K562 (cell line): ENCODE measurements around the gene DNAJC11. TPM values are rescaled to one million over a fixed set of nuclear protein-coding genes. Genes with fewer than 3 reads are reported as not detected.

Experiments
- ATAC-seq: fragments of 200-7000 bp; cut with Tn5 transposase; 3 replicates; pipeline ENCODE4 v1.9.1; 2020; ENCODE audit warnings: moderate library complexity
- Bru-seq: library from RNA; stranded (reverse); fragments of 400-500 nt; gene quantifications from one replicate; lab custom pipeline; 2021; lab: Mats Ljungman, UMichigan
- BruChase-seq, 2 experiments: library from RNA; stranded (reverse); fragments of 400-500 nt; gene quantifications; one replicate each; lab custom pipeline; 2021; lab: Mats Ljungman, UMichigan
- BruUV-seq: library from RNA; stranded (reverse); fragments of 400-500 nt; replicated peaks from 2 replicates; lab custom pipeline; 2021; lab: Mats Ljungman, UMichigan
- CTCF ChIA-PET: fragments of 300-600 bp; formaldehyde crosslinking; extraction: SDS; loops from one replicate; lab custom pipeline; 2021; ENCODE audit warnings: low intra/inter-chr PET ratio; lab: Yijun Ruan, JAX
- POLR2A ChIA-PET: fragments of 300-600, 350-650 bp; sonication (Branson Sonifier 250); formaldehyde crosslinking; extraction: SDS; loops from one replicate; lab custom pipeline; 2021; ENCODE audit warnings: antibody characterized with exemption, inconsistent platforms; lab: Yijun Ruan, JAX
- DNase-seq, 4 experiments: peaks; one replicate each; pipeline versions ENCODE4 v3.0.0 to v3.0.0-alpha.2; 2011 to 2018; ENCODE audit warnings: low spot score in 3 of 4, mixed read lengths in 3 of 4; ENCODE audit errors: extremely low read depth in 1 of 4
- FAIRE-seq: peaks from 2 replicates; lab custom pipeline; 2011; peaks lifted over from hg19 to GRCh38; lab: Jason Lieb, UNC
- H2AFZ ChIP-seq: 2 replicates; pipeline ENCODE4 v1.6.0; 2011; ENCODE audit warnings: low read depth, low read length, control low read depth, inconsistent platforms
- H3K27ac ChIP-seq: fragments of 200-600 bp; 3 replicates; pipeline ENCODE4 v1.8.0; 2011; ENCODE audit warnings: low read depth, mild to moderate bottlenecking, control low read depth, inconsistent platforms, low read length, moderate library complexity, mixed read lengths; ENCODE audit errors: extremely low read depth
- H3K27me3 ChIP-seq, 2 experiments: fragments of 300-600 bp in 1 of 2; 2 replicates in 1 of 2; 3 replicates in 1 of 2; pipeline versions ENCODE4 v1.6.0 to v1.8.0; 2011; ENCODE audit warnings: inconsistent platforms in 2 of 2, low read length in 2 of 2, mild to moderate bottlenecking in 1 of 2, mixed read lengths in 1 of 2, moderate library complexity in 1 of 2; ENCODE audit not compliant: control insufficient read depth in 2 of 2, insufficient read depth in 2 of 2
- H3K36me3 ChIP-seq: fragments of 300-600 bp; 3 replicates; pipeline ENCODE4 v1.8.0; 2011; ENCODE audit warnings: mild to moderate bottlenecking, low read length, inconsistent platforms; ENCODE audit not compliant: control insufficient read depth, insufficient read depth
- H3K4me1 ChIP-seq, 2 experiments: fragments of 200-600 bp in 1 of 2; replicated peaks in 1 of 2; 2 replicates in 1 of 2; 3 replicates in 1 of 2; pipeline versions ENCODE4 v1.5.1 to v1.8.0; 2011; ENCODE audit warnings: inconsistent platforms in 2 of 2, low read length in 2 of 2, mild to moderate bottlenecking in 1 of 2, mixed read lengths in 1 of 2, moderate library complexity in 1 of 2; ENCODE audit not compliant: control insufficient read depth in 2 of 2, insufficient read depth in 2 of 2
- H3K4me2 ChIP-seq: 2 replicates; pipeline ENCODE4 v1.6.1; 2011; ENCODE audit warnings: low read length, control low read depth, inconsistent platforms, mixed read lengths; ENCODE audit not compliant: insufficient read depth
- H3K4me3 ChIP-seq: fragments of 200-600 bp; sonication (generic), shearing (Covaris generic); 2 replicates; pipeline ENCODE4 v1.5.1; 2016; ENCODE audit warnings: control low read depth, inconsistent platforms
- H3K79me2 ChIP-seq: fragments of 200-600 bp; 3 replicates; pipeline ENCODE4 v1.8.0; 2011; ENCODE audit warnings: low read length, inconsistent platforms; ENCODE audit not compliant: control insufficient read depth, insufficient read depth
- H3K9ac ChIP-seq, 2 experiments: 2 replicates each; pipeline versions ENCODE4 v1.6.0 to v1.6.1; 2011; ENCODE audit warnings: low read depth in 2 of 2, low read length in 2 of 2, control low read depth in 1 of 2, inconsistent platforms in 1 of 2, mild to moderate bottlenecking in 1 of 2, mixed read lengths in 1 of 2; ENCODE audit not compliant: insufficient read depth in 1 of 2
- H3K9me1 ChIP-seq: one replicate; pipeline ENCODE4 v1.6.0; 2011; ENCODE audit warnings: inconsistent platforms, mild to moderate bottlenecking, low read length, moderate library complexity; ENCODE audit not compliant: control insufficient read depth, insufficient read depth
- H3K9me3 ChIP-seq: replicated peaks from 2 replicates; pipeline ENCODE4 v1.5.1; 2011; ENCODE audit warnings: low read depth, low read length, inconsistent platforms; ENCODE audit not compliant: control insufficient read depth, insufficient read depth
- H4K20me1 ChIP-seq: replicated peaks from 2 replicates; pipeline ENCODE4 v1.6.1; 2011; ENCODE audit warnings: low read length, inconsistent platforms, mixed read lengths; ENCODE audit not compliant: control insufficient read depth, insufficient read depth
- CBFA2T3 ChIP-seq: fragments of 450-650 bp; IDR thresholded peaks from 2 replicates; pipeline ENCODE4 v1.6.1; 2017
- GTF2A2 ChIP-seq: IDR thresholded peaks from 2 replicates; pipeline ENCODE4 v1.6.1; 2016; ENCODE audit warnings: mild to moderate bottlenecking, missing genetic modification characterization, missing compliant biosample characterization
- KAT7 ChIP-seq: sonication (generic); formaldehyde crosslinking; IDR thresholded peaks from 2 replicates; pipeline ENCODE4 v1.8.0; 2022; ENCODE audit warnings: missing genetic modification reagents, mild to moderate bottlenecking, borderline replicate concordance
- MAZ ChIP-seq, 2 experiments: fragments of 450-650 bp in 1 of 2; sonication (generic) in 1 of 2; formaldehyde crosslinking; IDR thresholded peaks in 1 of 2; conservative IDR thresholded peaks in 1 of 2; 2 replicates each; pipeline versions ENCODE4 v1.4.0 to v1.5.0; 2020; ENCODE audit warnings: mild to moderate bottlenecking in 1 of 2, missing genetic modification reagents in 1 of 2
- NBN ChIP-seq: fragments of 450-650 bp; IDR thresholded peaks from 2 replicates; pipeline ENCODE4 v1.6.1; 2016; ENCODE audit warnings: low read depth, mild to moderate bottlenecking
- POLR2A ChIP-seq: fragments of 450-650 bp; conservative IDR thresholded peaks from 2 replicates; pipeline ENCODE4 v1.6.1; 2016
- ZNF507 ChIP-seq: conservative IDR thresholded peaks from 2 replicates; pipeline ENCODE4 v1.6.1; 2017; ENCODE audit warnings: missing genetic modification characterization, missing compliant biosample characterization
- ZNF668 ChIP-seq: fragments of 250-450 bp; sonication (Bioruptor Pico); IDR thresholded peaks from 2 replicates; pipeline ENCODE4 v1.8.0; 2022; ENCODE audit warnings: mild to moderate bottlenecking, inconsistent platforms
- WGBS: fragments of 100-300 bp; shearing (Covaris generic); methylation state at CpG from one replicate; pipeline ENCODE4 v1.1.6; 2016; ENCODE audit warnings: low coverage, mixed read lengths; ENCODE audit not compliant: insufficient coverage; ENCODE audit errors: missing lambda C conversion rate; 5-methylcytosine and 5-hydroxymethylcytosine counted together
- in situ Hi-C: fragments of 300-500 bp; cut with MboI; formaldehyde crosslinking; loops from 4 replicates; pipeline ENCODE4 v1.15.0; 2018; ENCODE audit warnings: inconsistent platforms, mixed read lengths
- intact Hi-C: fragments of 100-400 bp; cut with micrococcal nuclease; formaldehyde crosslinking; loops from 2 replicates; pipeline ENCODE4 v1.14.2; 2022
- long read RNA-seq, 3 experiments: library from polyadenylated mRNA in 2 of 3; library from RNA in 1 of 3; unstranded in 2 of 3; stranded (forward) in 1 of 3; transcript quantifications; one replicate each; pipeline ENCODE4 v2.0.0, GENCODE V29; 2019 to 2022
- polyA minus RNA-seq, 3 experiments: library from RNA; depleted of rRNA, polyadenylated mRNA; stranded (reverse); fragments of >200 nt; gene quantifications; 2 replicates each; pipeline ENCODE4 v1.2.3, GENCODE V29; 2011
- polyA plus RNA-seq, 8 experiments: library from polyadenylated mRNA; depleted of rRNA in 4 of 8; stranded (reverse) in 5 of 8; unstranded in 3 of 8; fragments of >200 nt; fragmentation: Nextera tagmentation in 2 of 8; fragmentation: Illumina TruSeq in 1 of 8; extraction: Ambion mirVana in 2 of 8; extraction: Trizol in 1 of 8; gene quantifications; 2 replicates each; pipeline versions ENCODE4 v1.2.1 to v1.2.3, GENCODE V29; 2011 to 2014; ENCODE audit warnings: inconsistent platforms in 1 of 8, missing spikeins in 1 of 8
- total RNA-seq, 7 experiments: library from RNA; depleted of rRNA in 6 of 7; stranded (reverse); fragments of >200 nt in 6 of 7; fragmentation: Illumina TruSeq in 2 of 7; extraction: Trizol in 2 of 7; gene quantifications; 2 replicates each; pipeline versions ENCODE4 v1.2.1 to v1.2.3, GENCODE V29; 2011 to 2021; ENCODE audit warnings: low replicate concordance in 1 of 7
- TF ChIP-seq, protein P1 (sequence below): sonication (generic); formaldehyde crosslinking; IDR thresholded peaks from 2 replicates; pipeline ENCODE4 v1.8.1; 2023; ENCODE audit warnings: mild to moderate bottlenecking, missing genetic modification reagents
- TF ChIP-seq, protein P2 (sequence below): fragments of 450-650 bp; IDR thresholded peaks from 2 replicates; pipeline ENCODE4 v1.6.1; 2016; ENCODE audit warnings: low read depth, mild to moderate bottlenecking, moderate library complexity

Gene DNAJC11, protein sequence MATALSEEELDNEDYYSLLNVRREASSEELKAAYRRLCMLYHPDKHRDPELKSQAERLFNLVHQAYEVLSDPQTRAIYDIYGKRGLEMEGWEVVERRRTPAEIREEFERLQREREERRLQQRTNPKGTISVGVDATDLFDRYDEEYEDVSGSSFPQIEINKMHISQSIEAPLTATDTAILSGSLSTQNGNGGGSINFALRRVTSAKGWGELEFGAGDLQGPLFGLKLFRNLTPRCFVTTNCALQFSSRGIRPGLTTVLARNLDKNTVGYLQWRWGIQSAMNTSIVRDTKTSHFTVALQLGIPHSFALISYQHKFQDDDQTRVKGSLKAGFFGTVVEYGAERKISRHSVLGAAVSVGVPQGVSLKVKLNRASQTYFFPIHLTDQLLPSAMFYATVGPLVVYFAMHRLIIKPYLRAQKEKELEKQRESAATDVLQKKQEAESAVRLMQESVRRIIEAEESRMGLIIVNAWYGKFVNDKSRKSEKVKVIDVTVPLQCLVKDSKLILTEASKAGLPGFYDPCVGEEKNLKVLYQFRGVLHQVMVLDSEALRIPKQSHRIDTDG
- total RNA-seq (2011; cell fraction: chromatin; rRNA removed; ENCODE audit: low replicate concordance) = 233 and 279 TPM in 2 replicates
- 86.2 and 87.8 TPM in 2 replicates for total RNA-seq (2011; cell fraction: nucleolus; rRNA removed)
- total RNA-seq (2011; cell fraction: nucleoplasm; rRNA removed) = 111 and 125 TPM in 2 replicates
- total RNA-seq (2014; rRNA removed) (67.5 and 87.3 TPM in 2 replicates), total RNA-seq (2014; rRNA removed; fragmentation: Illumina TruSeq; extraction: Trizol) (78.9 and 86.4 TPM in 2 replicates), total RNA-seq (2015; rRNA removed; fragmentation: Illumina TruSeq; extraction: Trizol) (76.6 and 81.4 TPM in 2 replicates), total RNA-seq (2021) (115 and 121 TPM in 2 replicates), polyA plus RNA-seq (2011; rRNA removed) (42.2 and 52.7 TPM in 2 replicates), polyA plus RNA-seq (2014; fragmentation: Illumina TruSeq; extraction: Trizol) (109 and 123 TPM in 2 replicates), polyA plus RNA-seq (2014; fragmentation: Nextera tagmentation; extraction: Ambion mirVana) (10 to 100 TPM; 14.1 to 23.2 TPM), polyA plus RNA-seq (2014; rRNA removed) (79.0 and 81.4 TPM in 2 replicates), polyA minus RNA-seq (2011; rRNA and poly(A)+ RNA removed) (62.9 and 63.5 TPM in 2 replicates), Bru-seq, nascent RNA (percentile 89 among the genes with signal in this experiment), BruChase-seq, experiment 1, labeled RNA remaining after a 2-hour chase (percentile 83 among the genes with signal in this experiment), BruChase-seq, experiment 2, labeled RNA remaining after a 6-hour chase (percentile 81 among the genes with signal in this experiment)
- polyA plus RNA-seq (2011; cell fraction: cytosol; rRNA removed) = 36.5 and 45.3 TPM in 2 replicates
- 123 and 138 TPM in 2 replicates for polyA plus RNA-seq (2011; cell fraction: nucleus; rRNA removed)
- polyA plus RNA-seq (2012) = 48.9 and 134 TPM in 2 replicates
- 33.0 and 35.0 TPM in 2 replicates for polyA minus RNA-seq (2011; cell fraction: cytosol; rRNA and poly(A)+ RNA removed)
- 33.3 and 61.1 TPM in 2 replicates for polyA minus RNA-seq (2011; cell fraction: nucleus; rRNA and poly(A)+ RNA removed)
- long read RNA-seq, experiment 1, transcript DNAJC11-202 (16 exons, 3,311 nt) = major isoform, 730 of 933 reads
- long read RNA-seq, experiment 1, transcript DNAJC11-201 (15 exons, 2,210 nt) = minor isoform, 10 of 933 reads
- long read RNA-seq, experiment 1, partial matches to known transcripts = 71 of 933 reads
- long read RNA-seq, experiment 1, other reads (novel, unspliced or antisense) = 117 of 933 reads
- long read RNA-seq, experiment 2, transcript DNAJC11-202 (16 exons, 3,311 nt) = major isoform, 52 of 126 reads
- long read RNA-seq, experiment 2, partial matches to known transcripts = 33 of 126 reads
- long read RNA-seq, experiment 2, other reads (novel, unspliced or antisense) = 39 of 126 reads
- long read RNA-seq, experiment 3, transcript DNAJC11-202 (16 exons, 3,311 nt) = major isoform, 122 of 152 reads
- long read RNA-seq, experiment 3, partial matches to known transcripts = 9 of 152 reads
- long read RNA-seq, experiment 3, other reads (novel, unspliced or antisense) = 19 of 152 reads

DNA sequence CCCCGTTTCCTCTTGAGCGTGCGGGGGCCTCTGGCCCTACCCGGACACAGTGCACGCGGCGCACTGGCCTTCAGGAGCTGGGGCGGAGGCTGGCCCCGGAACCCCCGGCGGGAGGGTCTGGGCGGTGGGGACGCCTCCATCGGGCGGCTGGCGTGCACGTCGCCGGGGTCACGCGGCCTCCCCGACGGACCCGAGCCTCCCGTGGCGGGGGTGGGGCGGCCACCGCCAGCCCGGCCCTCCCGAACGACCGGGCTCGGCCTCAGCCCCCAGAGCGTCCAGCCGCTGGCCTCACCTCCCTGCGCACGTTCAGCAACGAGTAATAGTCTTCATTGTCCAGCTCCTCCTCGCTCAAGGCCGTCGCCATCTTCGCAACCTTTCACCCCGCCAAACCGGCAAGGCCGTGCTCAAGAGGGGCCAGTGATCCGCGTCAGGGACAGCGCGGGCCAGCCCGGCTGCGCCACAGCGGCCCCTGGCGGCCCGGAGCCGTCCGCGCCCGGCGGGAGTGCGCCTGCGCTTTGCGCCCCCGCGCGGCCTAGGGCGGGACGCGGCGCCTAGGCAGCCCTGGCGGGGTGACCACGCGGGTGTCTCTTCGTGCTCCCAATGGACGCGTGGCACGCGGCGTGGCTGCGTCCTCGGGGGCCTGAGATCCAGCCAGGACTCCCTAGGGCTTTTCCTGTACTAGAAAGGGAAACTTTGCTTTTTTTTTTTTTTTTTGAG, at the start of gene DNAJC11:
TSS of gene DNAJC11 (minus strand) at position 380 of the 717 bp plus-strand sequence. CDS start at position 364, 16 bp downstream.
- Histone ChIP-seq H3K9me3 (no peaks in the 10 kb centered on the region), H3K27me3 (no peaks in the 10 kb centered on the region), H3K9me1 (no peaks in the 10 kb centered on the region), H3K4me3 (peak within 1 kb of the TSS; percentile 97), H4K20me1 (peaks cover 6% of the 10 kb centered on the region; the same call in 1 of the 2 replicates), H3K36me3 (peaks cover 34% of the 10 kb centered on the region), H2AFZ (peak within 1 kb of the TSS; percentile 93), H3K4me1 (peaks cover 16% of the 10 kb centered on the region in 2 experiments; a peak in 4 of 5 replicates), H3K79me2 (peaks cover 49% of the 10 kb centered on the region), H3K27ac (peak within 1 kb of the TSS; percentile 96), H3K4me2 (peak within 1 kb of the TSS; percentile 90), H3K9ac (peak within 1 kb of the TSS; percentile 98 to 99)
- in situ Hi-C loops (no loop called here), intact Hi-C loops (no loop called here)
- peak; percentile 95 for ATAC-seq
- peak; percentile 81 for FAIRE-seq
- ChIA-PET CTCF (interaction anchor here (1.1 kb wide), 1 partner anchor 25 kb away, joined by 4 read pairs; no protein-coding TSS in a partner anchor), POLR2A (interaction anchor here (0.6 to 2.1 kb wide), 6 partner anchors 10 to 276 kb away, joined by 3 to 8 read pairs (median 3); no protein-coding TSS in a partner anchor)
- BruUV-seq = TSS peak; percentile 62
- DNase-seq = peak; percentile 96 to 97 (median 96)
- under 1% methylated on average over 69 of the region's 80 CpGs for WGBS
- TF ChIP-seq, protein P1, sequence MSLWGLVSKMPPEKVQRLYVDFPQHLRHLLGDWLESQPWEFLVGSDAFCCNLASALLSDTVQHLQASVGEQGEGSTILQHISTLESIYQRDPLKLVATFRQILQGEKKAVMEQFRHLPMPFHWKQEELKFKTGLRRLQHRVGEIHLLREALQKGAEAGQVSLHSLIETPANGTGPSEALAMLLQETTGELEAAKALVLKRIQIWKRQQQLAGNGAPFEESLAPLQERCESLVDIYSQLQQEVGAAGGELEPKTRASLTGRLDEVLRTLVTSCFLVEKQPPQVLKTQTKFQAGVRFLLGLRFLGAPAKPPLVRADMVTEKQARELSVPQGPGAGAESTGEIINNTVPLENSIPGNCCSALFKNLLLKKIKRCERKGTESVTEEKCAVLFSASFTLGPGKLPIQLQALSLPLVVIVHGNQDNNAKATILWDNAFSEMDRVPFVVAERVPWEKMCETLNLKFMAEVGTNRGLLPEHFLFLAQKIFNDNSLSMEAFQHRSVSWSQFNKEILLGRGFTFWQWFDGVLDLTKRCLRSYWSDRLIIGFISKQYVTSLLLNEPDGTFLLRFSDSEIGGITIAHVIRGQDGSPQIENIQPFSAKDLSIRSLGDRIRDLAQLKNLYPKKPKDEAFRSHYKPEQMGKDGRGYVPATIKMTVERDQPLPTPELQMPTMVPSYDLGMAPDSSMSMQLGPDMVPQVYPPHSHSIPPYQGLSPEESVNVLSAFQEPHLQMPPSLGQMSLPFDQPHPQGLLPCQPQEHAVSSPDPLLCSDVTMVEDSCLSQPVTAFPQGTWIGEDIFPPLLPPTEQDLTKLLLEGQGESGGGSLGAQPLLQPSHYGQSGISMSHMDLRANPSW (CRISPR knock-in tag) = peak; percentile 85; the same call in 1 of the 2 replicates
- TF ChIP-seq KAT7 (CRISPR knock-in tag) = peak; percentile 46; the same call in 1 of the 2 replicates
- peak; percentile 56 to 84; a peak in 2 of 4 replicates for TF ChIP-seq MAZ (CRISPR knock-in tag; conservative IDR thresholded peaks at IDR 0.05 in 1 of 2, IDR thresholded peaks at IDR 0.05 in 1 of 2)
- TF ChIP-seq GTF2A2 (tag) = peak; percentile 71
- peak; percentile 86 for TF ChIP-seq ZNF668
- TF ChIP-seq POLR2A = peak; percentile 91
- TF ChIP-seq, protein P2, sequence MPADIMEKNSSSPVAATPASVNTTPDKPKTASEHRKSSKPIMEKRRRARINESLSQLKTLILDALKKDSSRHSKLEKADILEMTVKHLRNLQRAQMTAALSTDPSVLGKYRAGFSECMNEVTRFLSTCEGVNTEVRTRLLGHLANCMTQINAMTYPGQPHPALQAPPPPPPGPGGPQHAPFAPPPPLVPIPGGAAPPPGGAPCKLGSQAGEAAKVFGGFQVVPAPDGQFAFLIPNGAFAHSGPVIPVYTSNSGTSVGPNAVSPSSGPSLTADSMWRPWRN = no peak
- TF ChIP-seq CBFA2T3 = 0 out of 2 replicates have a peak, but pooled peaks have one; percentile 3
- no peak for TF ChIP-seq ZNF507
- TF ChIP-seq NBN = no peak
